NT2/D1 (cell line): ENCODE data around the gene FAM76A.

Experiments
- SUZ12 ChIP-seq: IDR thresholded peaks from 2 replicates; pipeline ENCODE4 v1.6.1; 2011; ENCODE audit not compliant: insufficient read length, insufficient read depth; ENCODE audit errors: extremely low read depth
- YY1 ChIP-seq: IDR thresholded peaks from 2 replicates; pipeline ENCODE4 v1.6.1; 2011; ENCODE audit not compliant: insufficient read length, insufficient read depth
- ZNF274 ChIP-seq: IDR thresholded peaks from 2 replicates; pipeline ENCODE4 v1.6.1; 2011; ENCODE audit warnings: mild to moderate bottlenecking, low read depth, low read length

DNA sequence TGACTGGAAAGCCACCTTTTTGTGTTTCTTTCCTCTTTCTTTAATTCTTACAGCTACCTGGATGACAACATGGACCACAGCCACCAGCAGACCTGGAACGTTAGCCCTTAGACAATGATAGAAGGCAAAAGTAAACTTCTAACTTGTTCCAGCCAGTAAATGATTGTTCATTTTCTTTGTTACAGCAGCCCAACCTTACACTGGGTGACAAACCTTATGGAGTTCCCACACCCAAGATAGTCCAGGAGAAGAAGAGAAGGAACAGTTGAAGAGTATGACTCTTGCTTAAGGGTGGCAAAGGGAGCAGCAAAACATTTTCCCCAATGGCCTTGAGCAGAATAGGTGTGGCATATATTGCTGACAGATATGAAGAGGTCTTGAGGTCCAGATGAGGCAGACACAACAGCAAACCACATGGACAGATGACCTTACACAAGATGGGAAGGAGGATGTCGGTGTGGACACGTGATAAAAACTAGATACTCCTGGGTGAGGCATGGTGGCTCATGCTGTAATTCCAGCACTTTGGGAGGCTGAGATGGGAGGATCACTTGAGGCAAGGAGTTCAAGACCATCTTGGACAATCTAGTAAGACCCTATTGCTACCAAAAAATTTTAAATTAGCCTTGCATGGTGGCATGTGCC, 11.8 kb upstream of the FAM76A start:
- TF ChIP-seq YY1 = no peak
- no peak for TF ChIP-seq ZNF274
- no peak for TF ChIP-seq SUZ12
